ENCODE measurements around the gene PAK6. TPM values are rescaled to one million over a fixed set of nuclear protein-coding genes. Genes with fewer than 3 reads are reported as not detected.

PAK6 gene
- total and polyA plus RNA-seq, 5 donors, result 9.2 to 22.6 (median 16.5) TPM

DNA sequence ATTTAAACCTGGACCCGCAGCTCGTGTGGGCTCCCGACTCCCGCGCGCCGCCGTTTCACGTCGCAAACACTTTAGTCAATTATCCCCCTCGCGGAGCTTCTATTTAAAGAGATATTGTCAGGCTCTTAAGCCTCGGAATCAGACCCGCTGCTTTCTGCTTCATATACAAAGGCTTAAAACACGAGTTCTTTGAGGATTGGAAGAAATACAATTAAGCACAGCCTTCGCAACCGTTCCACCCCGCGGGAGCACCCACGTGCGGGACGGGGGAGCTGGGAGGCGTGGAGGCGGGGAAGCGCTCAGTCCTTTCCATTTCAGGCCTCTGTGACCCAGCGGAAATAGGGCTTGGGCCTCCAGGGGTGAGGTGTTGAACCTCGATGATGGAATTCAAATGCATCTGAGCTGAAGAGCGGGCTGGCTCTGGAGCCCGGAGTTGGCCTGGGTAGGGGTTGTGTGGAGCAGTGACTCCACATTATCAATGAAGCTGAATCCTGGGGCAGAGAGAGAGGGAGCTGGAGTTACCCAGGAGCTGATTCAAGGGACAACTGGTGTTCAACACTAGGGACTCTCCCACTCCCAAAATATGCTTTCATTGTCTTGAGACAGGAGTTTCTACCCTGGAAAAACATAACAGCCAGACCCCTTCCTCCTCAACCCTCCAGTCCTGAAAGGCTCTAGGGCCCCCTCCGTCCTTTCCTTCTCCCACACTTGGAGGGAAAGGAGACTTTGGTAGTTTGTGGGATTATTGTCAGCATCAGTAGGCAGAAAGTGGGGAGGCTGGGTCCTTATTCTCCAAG lies 41.6 kb downstream of the PAK6 start:
- no peaks in the 10 kb centered on the region for H3K9me3 ChIP-seq (ENCODE audit: control insufficient read depth, low read length)
- H3K27me3 ChIP-seq (ENCODE audit: control insufficient read depth, insufficient read depth), result no peaks in the 10 kb centered on the region
- WGBS, result 46% methylated on average over 30 of the region's 30 CpGs
- H3K4me3 ChIP-seq (ENCODE audit: low read length), result no peak overlapping the region
- ATAC-seq, result no peak
- intact Hi-C loops (cut with DNase I), result loop anchor here in 1 of 4 donors (10.0 kb wide), 1 partner anchor 134 kb away; no protein-coding TSS in a partner anchor
- peak in 2 of 3 donors; percentile 31 to 46 for DNase-seq
- H3K4me1 ChIP-seq (ENCODE audit: control insufficient read depth, insufficient read depth, low read length), result no peaks in the 10 kb centered on the region
- H3K27ac ChIP-seq (ENCODE audit: low read length), result no peak overlapping the region

GRCh38 chr15:40281057-40281800 lies 42.4 kb downstream of the PAK6 start:
- Histone ChIP-seq H3K27me3 (ENCODE audit: control insufficient read depth, insufficient read depth) (no peaks in the 10 kb centered on the region), H3K27ac (ENCODE audit: low read length) (no peak overlapping the region), H3K4me3 (ENCODE audit: low read length) (no peak overlapping the region), H3K9me3 (ENCODE audit: control insufficient read depth, low read length) (no peaks in the 10 kb centered on the region), H3K4me1 (ENCODE audit: control insufficient read depth, insufficient read depth, low read length) (no peaks in the 10 kb centered on the region)
- intact Hi-C loops (cut with DNase I), result loop anchor here in 1 of 4 donors (10.0 kb wide), 1 partner anchor 134 kb away; no protein-coding TSS in a partner anchor
- DNase-seq, result peak in 2 of 3 donors; percentile 47 to 61
- 54% methylated on average over 43 of the region's 43 CpGs for WGBS
- ATAC-seq, result no peak

GRCh38 chr15:40281801-40282146 lies 42.9 kb downstream of the PAK6 start:
- H3K4me3 ChIP-seq (ENCODE audit: low read length), result peak overlapping the region; percentile 32
- H3K9me3 ChIP-seq (ENCODE audit: control insufficient read depth, low read length), result no peaks in the 10 kb centered on the region
- intact Hi-C loops (cut with DNase I), result loop anchor here in 1 of 4 donors (10.0 kb wide), 1 partner anchor 133 kb away; no protein-coding TSS in a partner anchor
- 15% methylated on average over 51 of the region's 51 CpGs for WGBS
- H3K4me1 ChIP-seq (ENCODE audit: control insufficient read depth, insufficient read depth, low read length), result no peaks in the 10 kb centered on the region
- DNase-seq, result peak in 1 of 3 donors; percentile 55
- no peak for ATAC-seq
- H3K27ac ChIP-seq (ENCODE audit: low read length), result no peak overlapping the region
- H3K27me3 ChIP-seq (ENCODE audit: control insufficient read depth, insufficient read depth), result no peaks in the 10 kb centered on the region

GRCh38 chr15:40282147-40282868 lies 43.4 kb downstream of the PAK6 start:
- Histone ChIP-seq H3K9me3 (ENCODE audit: control insufficient read depth, low read length) (no peaks in the 10 kb centered on the region), H3K4me1 (ENCODE audit: control insufficient read depth, insufficient read depth, low read length) (no peaks in the 10 kb centered on the region), H3K4me3 (ENCODE audit: low read length) (peak overlapping the region; percentile 32), H3K27ac (ENCODE audit: low read length) (no peak overlapping the region), H3K27me3 (ENCODE audit: control insufficient read depth, insufficient read depth) (no peaks in the 10 kb centered on the region)
- intact Hi-C loops (cut with DNase I), result loop anchor here in 1 of 4 donors (10.0 kb wide), 1 partner anchor 132 kb away; no protein-coding TSS in a partner anchor
- peak; percentile 6 to 17 for ATAC-seq
- peak in 2 of 3 donors; percentile 77 to 79 for DNase-seq
- 1% methylated on average over 92 of the region's 92 CpGs for WGBS

DNA sequence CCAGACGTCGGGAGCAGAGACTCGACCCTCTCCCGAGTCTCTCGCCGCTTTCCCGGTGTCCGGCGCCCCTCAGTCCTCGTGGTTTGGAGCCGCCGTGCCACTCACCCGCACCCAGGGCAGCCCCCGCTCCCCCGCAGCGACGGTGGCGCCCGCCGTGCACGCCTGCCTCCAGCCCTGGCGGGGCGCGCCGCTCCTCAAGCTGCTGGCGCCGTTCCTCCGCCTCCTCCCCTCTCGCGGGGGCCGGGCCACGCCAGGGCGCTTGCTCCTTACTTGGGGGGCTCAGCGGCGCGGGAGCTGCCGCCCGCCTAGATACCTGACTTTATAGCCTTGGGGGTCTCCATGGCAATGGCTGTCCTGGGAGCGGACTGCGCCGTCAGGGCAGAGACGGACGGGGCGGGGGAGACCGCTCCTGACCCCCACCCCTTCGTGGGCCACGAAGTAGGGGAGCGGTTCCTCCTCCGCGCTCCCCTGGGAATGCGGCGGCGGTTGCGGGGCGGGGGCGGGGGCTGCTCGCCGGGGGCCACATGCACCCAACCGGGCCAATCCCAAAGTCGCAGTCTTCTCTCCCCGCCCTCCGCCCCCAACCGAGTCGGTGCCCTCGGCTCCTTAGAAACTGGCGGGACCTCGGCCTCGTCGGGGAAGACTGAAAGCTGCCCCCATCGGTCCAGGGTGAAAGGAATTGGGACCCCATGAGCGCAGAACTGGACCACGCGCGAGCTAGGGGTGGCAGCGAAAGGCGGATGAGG lies 44.2 kb downstream of the PAK6 start, which contains the start of gene ANKRD63:
Gene ANKRD63 (minus strand): TSS at position 196 of the 746 bp plus-strand sequence. CDS start 478 bp downstream, outside the sequence.
- no peak within 1 kb of the TSS for H3K27ac ChIP-seq (ENCODE audit: low read length)
- DNase-seq, result peak in 2 of 3 donors; percentile 78 to 79
- intact Hi-C loops (cut with DNase I), result loop anchor here in 1 of 4 donors (10.0 kb wide), 1 partner anchor 132 kb away; no protein-coding TSS in a partner anchor
- WGBS, result 6% methylated on average over 76 of the region's 76 CpGs
- H3K4me1 ChIP-seq (ENCODE audit: control insufficient read depth, insufficient read depth, low read length), result no peaks in the 10 kb centered on the region
- peak within 1 kb of the TSS; percentile 32 for H3K4me3 ChIP-seq (ENCODE audit: low read length)
- peak; percentile 25 to 40 for ATAC-seq
- H3K9me3 ChIP-seq (ENCODE audit: control insufficient read depth, low read length), result no peaks in the 10 kb centered on the region
- H3K27me3 ChIP-seq (ENCODE audit: control insufficient read depth, insufficient read depth), result no peaks in the 10 kb centered on the region

- ATAC-seq, result no peak
- intact Hi-C loops (cut with DNase I), result loop anchor here in 1 of 4 donors (10.0 kb wide), 1 partner anchor 131 kb away; no protein-coding TSS in a partner anchor
- peak in 2 of 3 donors; percentile 52 to 56 for DNase-seq
- no peak overlapping the region for H3K27ac ChIP-seq (ENCODE audit: low read length)
- 43% methylated on average over 33 of the region's 33 CpGs for WGBS
- no peaks in the 10 kb centered on the region for H3K4me1 ChIP-seq (ENCODE audit: control insufficient read depth, insufficient read depth, low read length)
- no peaks in the 10 kb centered on the region for H3K9me3 ChIP-seq (ENCODE audit: control insufficient read depth, low read length)
- no peak overlapping the region for H3K4me3 ChIP-seq (ENCODE audit: low read length)
- H3K27me3 ChIP-seq (ENCODE audit: control insufficient read depth, insufficient read depth), result no peaks in the 10 kb centered on the region
Observed at GRCh38 chr15:40283615-40284300, 44.9 kb downstream of the PAK6 start.

GRCh38 chr15:40285151-40285550 lies 46.3 kb downstream of the PAK6 start:
- Histone ChIP-seq H3K9me3 (ENCODE audit: control insufficient read depth, low read length) (no peaks in the 10 kb centered on the region), H3K27ac (ENCODE audit: low read length) (peak overlapping the region; percentile 68), H3K4me3 (ENCODE audit: low read length) (no peak overlapping the region), H3K27me3 (ENCODE audit: control insufficient read depth, insufficient read depth) (no peaks in the 10 kb centered on the region), H3K4me1 (ENCODE audit: control insufficient read depth, insufficient read depth, low read length) (no peaks in the 10 kb centered on the region)
- 39% methylated on average over 4 of the region's 4 CpGs for WGBS
- ATAC-seq, result no peak
- DNase-seq, result peak in 1 of 3 donors; percentile 41
- intact Hi-C loops (cut with DNase I), result loop anchor here in 1 of 4 donors (10.0 kb wide), 1 partner anchor 130 kb away; no protein-coding TSS in a partner anchor

DNA sequence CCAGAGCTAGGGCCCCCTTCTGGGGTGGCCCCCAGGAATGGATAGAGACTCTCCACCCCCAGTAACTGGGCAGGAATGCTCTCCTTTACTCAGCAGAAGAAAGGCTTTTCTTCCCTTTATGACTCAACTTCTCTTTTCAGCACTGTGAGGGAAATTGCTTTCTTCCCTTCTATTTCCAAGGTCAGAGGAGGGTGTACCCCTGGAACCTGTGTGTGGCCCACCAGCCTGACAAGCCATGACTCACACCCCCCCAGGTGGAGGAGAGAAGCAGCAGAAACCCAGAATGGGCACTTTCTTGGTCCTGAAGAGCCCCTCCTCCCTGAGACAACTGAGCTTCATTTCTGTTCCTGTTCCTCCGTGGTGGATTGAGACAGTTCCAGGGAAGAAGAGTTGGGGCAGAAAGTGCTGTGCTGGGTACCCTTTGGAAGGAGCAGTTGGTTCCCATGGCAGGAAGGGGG lies 46.7 kb downstream of the PAK6 start:
- no peak overlapping the region for H3K4me3 ChIP-seq (ENCODE audit: low read length)
- DNase-seq (peak in 1 of 3 donors; percentile 29), ATAC-seq (no peak)
- H3K4me1 ChIP-seq (ENCODE audit: control insufficient read depth, insufficient read depth, low read length), result no peaks in the 10 kb centered on the region
- WGBS, result 10% methylated on average over 1 of the region's 1 CpG
- peak overlapping the region; percentile 68 for H3K27ac ChIP-seq (ENCODE audit: low read length)
- intact Hi-C loops (cut with DNase I), result loop anchor here in 1 of 4 donors (10.0 kb wide), 1 partner anchor 129 kb away; no protein-coding TSS in a partner anchor
- no peaks in the 10 kb centered on the region for H3K9me3 ChIP-seq (ENCODE audit: control insufficient read depth, low read length)
- no peaks in the 10 kb centered on the region for H3K27me3 ChIP-seq (ENCODE audit: control insufficient read depth, insufficient read depth)

DNA sequence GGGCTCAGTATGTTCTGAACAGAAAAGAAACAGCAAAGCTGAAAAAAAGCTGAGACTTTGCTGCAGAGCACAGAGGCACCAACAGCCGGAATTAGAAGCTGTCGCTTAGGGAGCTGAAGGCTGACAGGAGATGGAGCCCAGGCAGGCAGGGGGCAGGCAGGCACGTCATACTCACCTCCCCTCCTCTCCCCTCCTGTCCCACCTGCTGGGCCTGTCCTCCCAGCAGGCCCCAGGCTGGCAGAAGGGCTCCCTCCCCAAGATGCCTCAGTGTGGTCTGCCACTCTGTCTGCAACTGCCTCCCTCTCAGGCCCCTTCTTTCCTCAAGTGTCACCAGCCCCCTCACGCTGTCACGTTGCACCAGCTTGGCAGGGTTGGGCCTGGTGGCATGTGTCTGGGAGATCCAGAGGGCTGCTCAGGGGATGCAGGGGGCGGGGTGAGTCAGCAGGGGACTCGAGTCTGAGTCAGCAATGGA lies 47.2 kb downstream of the PAK6 start:
- 67% methylated on average over 7 of the region's 7 CpGs for WGBS
- H3K27me3 ChIP-seq (ENCODE audit: control insufficient read depth, insufficient read depth), result no peaks in the 10 kb centered on the region
- peak overlapping the region; percentile 68 for H3K27ac ChIP-seq (ENCODE audit: low read length)
- DNase-seq, result peak in 2 of 3 donors; percentile 56 to 74
- peaks cover 2% of the 10 kb centered on the region for H3K4me1 ChIP-seq (ENCODE audit: control insufficient read depth, insufficient read depth, low read length)
- no peak overlapping the region for H3K4me3 ChIP-seq (ENCODE audit: low read length)
- intact Hi-C loops (cut with DNase I), result loop anchor here in 1 of 4 donors (10.0 kb wide), 1 partner anchor 129 kb away; no protein-coding TSS in a partner anchor
- ATAC-seq, result peak; percentile 4 to 14
- no peaks in the 10 kb centered on the region for H3K9me3 ChIP-seq (ENCODE audit: control insufficient read depth, low read length)

Measured in right cardiac atrium (tissue), 5 donors.